Measurements from ENCODE around the gene CDC73. TPM values are rescaled to one million over a fixed set of nuclear protein-coding genes. Genes with fewer than 3 reads are reported as not detected.

Gene CDC73
- total RNA-seq, 1 experiment from 2014 or later, result 85.8 TPM

- H3K4me3 Mint-ChIP-seq (ENCODE audit: unreplicated experiment), result no peak overlapping the region
- peaks cover 40% of the 10 kb centered on the region for H3K36me3 Mint-ChIP-seq (ENCODE audit: insufficient read depth, unreplicated experiment)
- no peaks in the 10 kb centered on the region for H3K9me3 Mint-ChIP-seq (ENCODE audit: unreplicated experiment)
- intact Hi-C loops (cut with micrococcal nuclease), result no loop called here
- POLR2A ChIA-PET, result interaction anchor here (0.8 to 1.0 kb wide), 2 partner anchors 12 to 14 kb away, joined by 3 read pairs; no protein-coding TSS in a partner anchor
- DNase-seq (ENCODE audit: unreplicated experiment), result no peak
- no peak overlapping the region for H3K27ac Mint-ChIP-seq (ENCODE audit: low read depth, unreplicated experiment)
- CTCF ChIA-PET, result interaction anchor here (0.6 to 2.7 kb wide), 3 partner anchors 8 to 443 kb away, joined by 3 to 14 read pairs (median 4); no protein-coding TSS in a partner anchor
- no TSS peak for BruUV-seq (replicated peaks)
- TF ChIP-seq CTCF (IDR thresholded peaks at IDR 0.05; ENCODE audit: unreplicated experiment), result no peak
- H3K27me3 Mint-ChIP-seq (ENCODE audit: insufficient read depth, unreplicated experiment), result no peaks in the 10 kb centered on the region
- H3K4me1 Mint-ChIP-seq (ENCODE audit: insufficient read depth, unreplicated experiment), result peaks cover 23% of the 10 kb centered on the region
Measured at GRCh38 chr1:193156822-193157142, 35.0 kb downstream of the CDC73 start.

GRCh38 chr1:193157360-193157759 lies 35.5 kb downstream of the CDC73 start:
- peaks cover 35% of the 10 kb centered on the region for H3K36me3 Mint-ChIP-seq (ENCODE audit: insufficient read depth, unreplicated experiment)
- peaks cover 23% of the 10 kb centered on the region for H3K4me1 Mint-ChIP-seq (ENCODE audit: insufficient read depth, unreplicated experiment)

GRCh38 chr1:193176113-193176512 lies 54.3 kb downstream of the CDC73 start:
- BruUV-seq (replicated peaks), result no TSS peak
- CTCF ChIA-PET, result no interaction called here
- POLR2A ChIA-PET, result no interaction called here
- intact Hi-C loops (cut with micrococcal nuclease), result loop anchor here (2.0 kb wide), 1 partner anchor 221 kb away; no protein-coding TSS in a partner anchor
- no peak for TF ChIP-seq CTCF (IDR thresholded peaks at IDR 0.05; ENCODE audit: unreplicated experiment)
- Mint-ChIP-seq H3K4me3 (ENCODE audit: unreplicated experiment) (no peak overlapping the region), H3K4me1 (ENCODE audit: insufficient read depth, unreplicated experiment) (peaks cover 14% of the 10 kb centered on the region), H3K27ac (ENCODE audit: low read depth, unreplicated experiment) (no peak overlapping the region), H3K27me3 (ENCODE audit: insufficient read depth, unreplicated experiment) (no peaks in the 10 kb centered on the region), H3K9me3 (ENCODE audit: unreplicated experiment) (peaks cover 7% of the 10 kb centered on the region), H3K36me3 (ENCODE audit: insufficient read depth, unreplicated experiment) (peaks cover 13% of the 10 kb centered on the region)
- no peak for DNase-seq (ENCODE audit: unreplicated experiment)

More at GRCh38 chr1:193157360-193157759, 35.5 kb downstream of the CDC73 start:
- H3K27ac Mint-ChIP-seq (ENCODE audit: low read depth, unreplicated experiment), result no peak overlapping the region
- DNase-seq (ENCODE audit: unreplicated experiment), result no peak
- intact Hi-C loops (cut with micrococcal nuclease), result no loop called here
- no peak for TF ChIP-seq CTCF (IDR thresholded peaks at IDR 0.05; ENCODE audit: unreplicated experiment)
- CTCF ChIA-PET, result interaction anchor here (0.5 to 2.7 kb wide), 4 partner anchors 15 to 443 kb away, joined by 3 to 14 read pairs (median 4); partner anchors contain the start of gene GLRX2
- H3K9me3 Mint-ChIP-seq (ENCODE audit: unreplicated experiment), result no peaks in the 10 kb centered on the region
- POLR2A ChIA-PET, result interaction anchor here (1.0 to 1.2 kb wide), 2 partner anchors 12 to 29 kb away, joined by 3 read pairs; partner anchors contain the start of gene B3GALT2
- no peaks in the 10 kb centered on the region for H3K27me3 Mint-ChIP-seq (ENCODE audit: insufficient read depth, unreplicated experiment)
- no peak overlapping the region for H3K4me3 Mint-ChIP-seq (ENCODE audit: unreplicated experiment)
- BruUV-seq (replicated peaks), result no TSS peak

GRCh38 chr1:193176788-193177187 lies 55.0 kb downstream of the CDC73 start:
- POLR2A ChIA-PET, result no interaction called here
- Mint-ChIP-seq H3K27me3 (ENCODE audit: insufficient read depth, unreplicated experiment) (no peaks in the 10 kb centered on the region), H3K9me3 (ENCODE audit: unreplicated experiment) (peaks cover 7% of the 10 kb centered on the region), H3K4me1 (ENCODE audit: insufficient read depth, unreplicated experiment) (peaks cover 14% of the 10 kb centered on the region), H3K4me3 (ENCODE audit: unreplicated experiment) (no peak overlapping the region), H3K36me3 (ENCODE audit: insufficient read depth, unreplicated experiment) (peaks cover 13% of the 10 kb centered on the region), H3K27ac (ENCODE audit: low read depth, unreplicated experiment) (no peak overlapping the region)
- no peak for DNase-seq (ENCODE audit: unreplicated experiment)
- no TSS peak for BruUV-seq (replicated peaks)
- CTCF ChIA-PET, result no interaction called here
- intact Hi-C loops (cut with micrococcal nuclease), result loop anchor here (2.0 kb wide), 1 partner anchor 220 kb away; no protein-coding TSS in a partner anchor
- no peak for TF ChIP-seq CTCF (IDR thresholded peaks at IDR 0.05; ENCODE audit: unreplicated experiment)
